Sigmoid colon (tissue), 4 donors: ENCODE measurements around the gene CD300A.

Experiments used
- EP300 ChIP-seq, 4 donors: sonication (generic); formaldehyde crosslinking; IDR thresholded peaks; one replicate each; pipeline ENCODE4 v1.6.1; 2017; ENCODE audit warnings: antibody characterized with exemption in 4 of 4
- POLR2A ChIP-seq, 2 donors: fragments of 450-650 bp; IDR thresholded peaks; one replicate each; pipeline ENCODE4 v1.6.1; 2016; ENCODE audit warnings: antibody characterized with exemption in 2 of 2, mild to moderate bottlenecking in 2 of 2, moderate library complexity in 2 of 2
- POLR2AphosphoS5 ChIP-seq, 4 donors: sonication (generic); formaldehyde crosslinking; IDR thresholded peaks; one replicate each; pipeline ENCODE4 v1.6.1; 2017; ENCODE audit warnings: antibody characterized with exemption in 4 of 4
- TF ChIP-seq, protein P1 (sequence below), 4 experiments: fragments of 450-650 bp in 3 of 4; fragments of 200-600 bp in 1 of 4; IDR thresholded peaks; one replicate each; pipeline ENCODE4 v1.5.1; 2016 to 2019; ENCODE audit warnings: antibody characterized with exemption in 4 of 4, mild to moderate bottlenecking in 3 of 4, moderate library complexity in 2 of 4

DNA sequence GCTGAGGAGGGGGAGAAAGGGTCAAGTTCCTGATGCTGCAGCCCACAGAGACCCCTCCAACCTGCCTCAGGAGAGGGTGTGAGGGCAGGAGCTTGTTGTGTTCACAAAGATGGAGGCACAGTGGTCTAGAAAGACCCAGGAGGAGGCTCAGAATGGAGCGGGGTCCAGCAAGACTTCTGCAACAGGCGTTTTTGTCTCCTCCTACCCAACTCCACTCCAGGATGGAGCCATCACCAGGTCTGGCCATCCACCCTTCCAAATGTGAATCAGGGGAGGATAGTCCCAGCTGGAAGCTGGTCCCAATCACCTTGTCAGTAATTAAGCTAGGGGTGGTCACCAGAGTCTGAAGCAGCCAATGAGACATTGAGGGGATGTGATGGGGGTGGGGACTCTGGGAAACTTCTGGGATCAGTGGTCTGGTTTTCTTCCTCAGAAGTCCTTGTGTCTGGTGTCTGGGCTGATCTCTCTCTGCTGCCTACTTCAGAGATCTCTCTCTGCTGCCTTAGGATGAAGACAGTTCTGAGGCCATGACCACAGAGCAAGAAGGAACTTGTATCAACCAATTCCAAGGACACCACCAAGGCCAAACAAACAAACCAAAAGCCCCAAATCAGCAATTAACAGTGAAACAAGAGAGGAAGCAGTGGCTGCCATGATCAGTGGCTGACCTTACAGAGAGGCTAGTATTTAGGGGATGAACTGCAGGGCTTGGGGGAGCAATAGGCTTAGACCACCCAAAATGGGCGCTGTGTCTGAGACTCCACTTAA lies 50.3 kb downstream of the CD300A start:
- TF ChIP-seq, protein P1, sequence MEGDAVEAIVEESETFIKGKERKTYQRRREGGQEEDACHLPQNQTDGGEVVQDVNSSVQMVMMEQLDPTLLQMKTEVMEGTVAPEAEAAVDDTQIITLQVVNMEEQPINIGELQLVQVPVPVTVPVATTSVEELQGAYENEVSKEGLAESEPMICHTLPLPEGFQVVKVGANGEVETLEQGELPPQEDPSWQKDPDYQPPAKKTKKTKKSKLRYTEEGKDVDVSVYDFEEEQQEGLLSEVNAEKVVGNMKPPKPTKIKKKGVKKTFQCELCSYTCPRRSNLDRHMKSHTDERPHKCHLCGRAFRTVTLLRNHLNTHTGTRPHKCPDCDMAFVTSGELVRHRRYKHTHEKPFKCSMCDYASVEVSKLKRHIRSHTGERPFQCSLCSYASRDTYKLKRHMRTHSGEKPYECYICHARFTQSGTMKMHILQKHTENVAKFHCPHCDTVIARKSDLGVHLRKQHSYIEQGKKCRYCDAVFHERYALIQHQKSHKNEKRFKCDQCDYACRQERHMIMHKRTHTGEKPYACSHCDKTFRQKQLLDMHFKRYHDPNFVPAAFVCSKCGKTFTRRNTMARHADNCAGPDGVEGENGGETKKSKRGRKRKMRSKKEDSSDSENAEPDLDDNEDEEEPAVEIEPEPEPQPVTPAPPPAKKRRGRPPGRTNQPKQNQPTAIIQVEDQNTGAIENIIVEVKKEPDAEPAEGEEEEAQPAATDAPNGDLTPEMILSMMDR (IDR thresholded peaks at IDR 0.05), result no peak
- TF ChIP-seq POLR2A (IDR thresholded peaks at IDR 0.05) (no peak), EP300 (IDR thresholded peaks at IDR 0.05) (no peak), POLR2AphosphoS5 (IDR thresholded peaks at IDR 0.05) (no peak)
